NCI-H146 treated with DMSO at 0.1 percent for 48 hours (cell line): Measurements from ENCODE around the gene TULP3.
A peak's percentile ranks its signal among the peaks of the same experiment; 100 is the strongest.
"Not testable (repeated sequence)": the region's sequence is repeated elsewhere in the genome, so short reads cannot be mapped to it uniquely, and the experiment has no call there.

Experiments used
- DNase-seq: peaks from one replicate; lab custom pipeline; 2025; ENCODE audit not compliant: unreplicated experiment; lab: John Stamatoyannopoulos, UW

Gene TULP3, protein sequence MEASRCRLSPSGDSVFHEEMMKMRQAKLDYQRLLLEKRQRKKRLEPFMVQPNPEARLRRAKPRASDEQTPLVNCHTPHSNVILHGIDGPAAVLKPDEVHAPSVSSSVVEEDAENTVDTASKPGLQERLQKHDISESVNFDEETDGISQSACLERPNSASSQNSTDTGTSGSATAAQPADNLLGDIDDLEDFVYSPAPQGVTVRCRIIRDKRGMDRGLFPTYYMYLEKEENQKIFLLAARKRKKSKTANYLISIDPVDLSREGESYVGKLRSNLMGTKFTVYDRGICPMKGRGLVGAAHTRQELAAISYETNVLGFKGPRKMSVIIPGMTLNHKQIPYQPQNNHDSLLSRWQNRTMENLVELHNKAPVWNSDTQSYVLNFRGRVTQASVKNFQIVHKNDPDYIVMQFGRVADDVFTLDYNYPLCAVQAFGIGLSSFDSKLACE

DNA sequence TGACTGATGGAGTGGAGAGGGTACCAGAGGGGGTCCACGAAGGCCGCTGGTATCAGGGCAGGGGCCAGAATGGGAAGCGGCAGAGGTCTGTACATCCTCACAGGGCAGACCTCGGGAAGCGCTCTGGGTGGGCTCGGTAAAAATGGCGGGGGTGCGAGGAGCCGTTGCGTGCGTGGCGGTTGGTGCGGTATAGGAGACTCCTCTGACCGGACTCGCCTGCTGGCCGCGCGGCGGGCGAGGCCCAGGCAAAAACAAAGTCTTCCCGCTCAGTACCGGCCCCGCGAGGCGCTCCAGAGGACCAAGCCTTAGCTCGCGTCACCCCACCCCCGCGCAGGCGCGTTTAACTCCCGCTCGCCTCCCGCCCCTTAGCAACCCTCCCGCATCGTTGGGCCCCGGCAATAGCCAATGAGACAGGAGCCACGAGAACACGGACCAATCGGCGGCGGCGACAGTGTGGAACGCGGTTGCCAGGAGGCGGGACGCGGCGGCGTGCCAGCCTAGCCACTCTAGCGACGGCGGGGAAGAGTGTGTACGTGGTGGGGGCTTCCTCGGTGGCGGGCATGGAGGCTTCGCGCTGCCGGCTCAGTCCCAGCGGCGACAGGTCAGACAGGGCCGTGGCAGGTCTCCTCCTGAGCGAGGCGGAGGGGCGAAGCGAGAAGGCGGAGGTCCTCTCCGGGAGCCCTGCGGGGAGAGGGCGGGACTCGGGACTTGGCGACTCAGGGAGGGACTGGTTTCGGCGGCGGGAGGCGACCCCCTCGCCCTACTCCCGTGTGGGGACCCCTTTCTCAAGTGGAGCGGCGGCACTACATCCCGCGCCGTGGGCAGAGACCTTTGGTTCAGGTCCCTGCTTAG, at the start of gene TULP3:
TULP3 (plus strand) TSS at position 504 of the 852 bp plus-strand sequence; CDS start at position 561, 57 bp downstream.
- peak; percentile 97 for DNase-seq

DNA sequence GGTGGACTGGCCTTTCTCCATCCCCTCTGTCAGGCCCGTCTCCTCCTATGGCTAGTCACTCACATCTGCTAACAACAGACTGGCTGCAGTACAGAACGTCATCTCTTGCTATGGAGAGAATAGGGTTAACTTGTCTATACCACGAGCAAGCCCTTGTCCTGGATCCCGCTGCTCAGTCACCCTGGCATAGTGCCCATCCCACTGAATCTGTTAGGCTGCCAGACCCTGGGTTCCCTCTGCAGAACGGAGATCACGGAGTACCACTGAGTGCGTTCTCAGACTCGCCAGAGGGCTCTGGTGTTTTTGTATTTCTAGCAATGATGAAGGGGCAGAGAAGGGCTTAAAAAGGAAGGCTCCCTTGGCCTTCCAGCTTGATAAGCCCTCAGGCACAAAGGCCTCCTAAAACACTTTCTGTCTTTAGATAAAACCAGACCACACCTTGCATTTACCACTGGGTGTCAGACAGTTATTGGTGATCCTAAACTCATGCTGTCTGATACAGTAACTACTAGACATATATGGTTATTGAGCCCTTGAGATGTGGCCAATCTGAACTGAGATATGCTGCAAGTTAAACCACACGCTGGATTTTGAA, 49.5 kb upstream of the TULP3 start:
- DNase-seq = no peak

DNA sequence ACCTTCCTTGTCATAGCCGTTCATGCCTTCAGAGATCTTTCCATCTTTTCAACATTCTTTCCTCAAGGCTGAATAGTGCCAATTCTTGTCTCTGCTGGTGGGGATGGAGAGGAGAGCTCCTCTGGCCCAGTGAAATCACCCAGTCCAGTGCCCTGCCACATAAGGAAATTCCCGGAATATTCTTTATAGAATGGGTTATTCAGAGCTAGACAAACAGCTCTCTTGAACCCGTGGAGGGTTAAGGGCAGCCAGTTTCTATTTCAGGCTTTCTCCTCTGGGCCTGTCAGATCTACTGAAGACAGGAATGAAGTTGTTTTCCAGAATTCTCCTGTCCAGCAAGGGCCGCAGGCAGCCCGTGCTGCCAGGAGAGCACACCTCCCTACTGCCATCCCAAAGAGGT, 47.7 kb upstream of the TULP3 start:
- no peak for DNase-seq

DNA sequence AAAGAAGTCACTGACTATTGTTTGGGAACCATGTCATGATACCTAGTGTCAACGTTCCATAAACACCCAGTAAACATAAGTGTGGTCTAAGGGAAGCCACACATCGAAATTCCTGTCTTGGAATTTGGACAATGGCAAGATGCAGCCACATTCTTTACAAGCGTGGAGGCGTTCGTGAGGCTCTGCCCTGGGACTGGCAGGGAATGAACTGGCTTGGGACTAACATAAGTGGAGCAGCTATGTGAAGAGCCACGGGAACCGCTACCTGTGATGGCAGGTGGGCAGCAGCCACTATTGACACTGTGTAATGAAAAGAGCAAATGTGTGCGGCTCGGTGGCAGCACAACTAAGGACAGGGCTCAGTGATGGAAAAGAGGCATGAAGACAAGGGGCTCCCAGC, 45.9 kb upstream of the TULP3 start:
- no peak for DNase-seq

DNA sequence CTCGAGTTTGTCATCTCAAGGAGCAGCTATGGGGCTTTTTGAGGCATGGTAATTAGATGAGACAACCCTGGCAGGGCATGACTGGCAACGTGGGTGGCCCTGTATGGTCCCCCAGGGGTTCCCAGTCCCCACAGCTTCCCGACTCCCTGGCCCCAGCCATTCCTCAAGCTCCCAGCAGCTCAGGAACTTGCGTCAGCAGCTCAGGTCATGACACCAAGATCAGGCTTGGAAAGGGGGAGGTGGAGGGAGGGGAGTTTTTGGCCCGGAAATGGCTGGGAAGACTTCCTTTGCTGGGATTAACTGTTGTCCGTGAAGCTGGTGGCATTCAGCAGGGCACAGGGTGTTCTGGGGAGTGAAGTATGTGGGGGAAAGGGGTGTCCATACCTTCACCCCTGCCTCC, 45.4 kb upstream of the TULP3 start:
- no peak for DNase-seq

DNA sequence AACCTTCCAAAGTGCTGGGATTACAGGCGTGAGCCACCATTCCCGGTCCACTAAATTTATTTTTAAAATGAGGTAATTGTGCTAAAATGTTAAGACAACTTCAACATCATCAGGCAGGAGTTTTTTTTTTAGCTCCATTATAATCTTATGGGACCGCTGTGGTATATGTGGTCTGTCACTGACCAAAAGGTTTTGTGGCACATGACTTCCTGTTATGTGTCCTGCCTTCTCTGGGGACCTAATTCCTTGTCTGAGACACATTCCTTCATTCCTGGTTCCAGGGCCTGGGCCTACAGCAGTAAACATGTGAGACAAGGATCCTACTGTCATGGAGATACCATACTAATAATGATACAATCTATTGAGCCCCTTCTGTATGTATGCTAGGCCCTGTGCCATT, 38.8 kb upstream of the TULP3 start:
- no peak for DNase-seq

DNA sequence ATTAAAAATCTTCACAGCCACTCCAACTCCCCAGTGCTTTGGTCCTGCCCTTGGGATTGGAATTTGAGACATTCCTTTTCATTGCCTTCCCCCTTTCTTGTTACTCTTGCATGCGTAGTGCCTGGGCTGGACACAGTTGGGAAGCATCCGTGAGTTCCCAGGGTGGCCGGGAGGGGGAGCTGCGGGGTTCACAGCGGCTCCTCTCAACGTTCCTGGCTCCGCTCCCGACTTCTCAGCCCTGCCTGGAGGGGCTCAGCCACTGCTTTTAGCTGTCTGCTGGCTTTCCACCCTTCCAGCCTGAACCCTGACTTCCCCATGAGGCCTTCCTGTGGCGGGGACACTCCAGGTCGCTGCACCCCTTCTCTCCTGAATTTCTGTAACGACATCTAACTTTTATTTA, 37.1 kb upstream of the TULP3 start:
- DNase-seq = peak; percentile 30

DNA sequence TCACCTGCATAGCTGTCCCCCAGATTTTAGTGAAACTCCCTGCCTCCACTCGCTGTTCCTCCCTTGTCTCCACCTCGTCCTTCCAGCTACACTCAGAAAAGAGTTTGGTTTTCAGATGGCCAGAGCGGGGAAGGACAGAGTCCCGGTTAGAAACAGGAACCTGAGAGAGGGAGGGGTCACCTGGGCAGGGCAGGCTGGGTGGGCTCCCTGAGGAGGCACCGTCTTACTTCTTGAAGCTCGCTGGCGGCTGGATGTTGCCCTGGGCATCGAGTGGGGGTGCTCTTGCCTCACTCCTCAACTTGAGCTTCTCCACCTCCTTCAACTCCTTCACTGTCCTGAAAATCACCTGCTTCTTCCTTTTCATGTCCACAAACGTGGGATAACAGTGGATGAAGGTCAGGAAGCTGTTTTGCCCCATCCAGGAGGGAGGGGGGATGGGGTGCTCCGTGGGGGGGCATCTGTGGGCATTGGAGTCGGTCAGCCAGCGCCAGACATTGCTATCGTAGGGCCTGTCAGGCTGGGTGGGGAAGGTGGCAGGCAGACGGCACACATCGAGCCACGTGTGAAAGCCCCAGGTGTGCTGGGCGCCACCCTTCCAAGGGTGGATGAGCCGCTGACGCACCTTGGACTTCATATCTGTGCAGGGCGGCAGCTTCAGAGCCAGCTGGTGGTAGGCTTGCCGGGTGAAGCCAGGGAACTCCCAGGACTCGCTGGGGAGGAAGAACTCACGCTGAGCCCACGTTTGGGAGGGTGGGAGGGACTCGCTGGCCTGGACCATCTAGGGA, 35.8 kb upstream of the TULP3 start:
- no peak for DNase-seq

DNA sequence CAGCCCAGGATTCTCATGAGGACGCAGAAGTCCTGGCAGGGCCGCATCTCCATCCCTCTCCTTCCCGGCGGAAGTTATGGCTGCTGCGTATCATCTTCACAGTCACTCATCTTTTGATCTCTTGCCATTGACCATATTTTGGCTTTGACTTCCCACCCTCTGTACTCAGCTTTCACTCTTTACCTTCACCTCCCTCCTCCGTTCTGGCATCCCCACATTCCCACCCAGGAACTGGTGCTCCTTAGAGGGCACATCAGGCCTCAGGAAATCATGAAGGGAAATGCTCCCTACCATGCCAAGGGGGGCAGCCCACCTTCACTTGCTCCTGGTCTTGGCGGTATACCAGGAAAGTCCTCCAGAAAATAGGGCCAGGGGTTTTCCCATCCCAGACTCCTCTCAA, 35.1 kb upstream of the TULP3 start:
- no peak for DNase-seq

DNA sequence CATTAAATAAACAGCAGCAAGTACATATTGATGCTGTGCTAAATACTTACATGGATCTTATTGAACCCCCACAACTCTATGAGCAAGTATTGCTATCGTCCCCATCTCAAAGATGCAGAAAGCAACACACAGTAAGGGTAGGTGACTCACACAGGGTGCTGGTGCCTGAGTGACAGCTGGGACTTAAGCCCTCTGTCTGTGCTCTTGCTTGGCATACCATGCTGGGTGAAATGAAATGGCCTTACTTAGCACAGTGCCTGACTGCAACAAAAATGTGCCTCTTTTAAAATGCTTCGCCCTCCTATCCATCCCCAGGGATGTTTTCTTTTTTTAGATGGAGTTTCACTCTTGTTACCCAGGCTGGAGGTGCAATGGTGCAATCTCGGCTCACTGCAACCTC, 34.6 kb upstream of the TULP3 start:
- no peak for DNase-seq

DNA sequence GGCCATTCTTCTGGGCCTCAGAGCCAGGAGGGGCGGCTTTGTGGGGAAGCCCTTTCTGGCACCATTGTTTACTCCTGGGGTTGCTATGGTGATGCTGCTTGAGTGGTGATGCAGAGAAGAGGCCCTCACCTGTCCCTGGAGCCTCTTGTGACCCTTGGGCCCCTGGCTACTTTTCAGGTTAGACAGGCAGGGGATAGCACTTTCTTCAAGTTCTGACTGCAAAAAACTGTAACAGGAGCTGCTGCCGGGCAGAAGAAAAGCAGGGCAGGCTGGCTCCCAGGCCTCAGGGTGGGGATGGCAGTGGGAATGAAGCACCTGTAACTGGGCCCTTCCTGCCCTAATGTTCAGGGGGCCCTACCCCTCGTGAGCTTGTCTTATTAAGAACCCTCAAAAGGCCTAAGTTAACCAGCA, 33.7 kb upstream of the TULP3 start, which contains the start of gene TEX52:
TEX52 (minus strand) TSS at position 19 of the 411 bp plus-strand sequence; CDS start at position 6, 13 bp downstream.
- peak; percentile 28 for DNase-seq

DNA sequence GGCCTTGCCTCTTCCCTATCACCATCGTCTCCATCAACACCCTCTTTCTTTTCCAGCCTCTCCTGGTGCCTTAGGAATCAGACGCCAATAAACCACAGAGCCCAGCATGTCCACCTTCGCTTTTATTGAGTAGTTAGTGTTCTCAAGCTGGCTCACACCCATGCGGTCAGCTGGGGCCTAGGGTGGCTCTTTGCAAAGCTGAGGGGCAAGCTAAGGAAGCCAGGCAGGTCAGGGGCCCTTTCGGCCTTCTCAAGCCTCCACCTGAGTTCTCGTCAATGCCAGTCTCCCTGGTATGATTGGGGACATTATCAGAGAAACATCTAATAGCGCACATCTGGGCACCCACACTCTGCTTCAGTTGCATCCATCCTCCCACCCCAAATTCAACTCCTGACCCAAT, 33.1 kb upstream of the TULP3 start:
- DNase-seq = no peak

DNA sequence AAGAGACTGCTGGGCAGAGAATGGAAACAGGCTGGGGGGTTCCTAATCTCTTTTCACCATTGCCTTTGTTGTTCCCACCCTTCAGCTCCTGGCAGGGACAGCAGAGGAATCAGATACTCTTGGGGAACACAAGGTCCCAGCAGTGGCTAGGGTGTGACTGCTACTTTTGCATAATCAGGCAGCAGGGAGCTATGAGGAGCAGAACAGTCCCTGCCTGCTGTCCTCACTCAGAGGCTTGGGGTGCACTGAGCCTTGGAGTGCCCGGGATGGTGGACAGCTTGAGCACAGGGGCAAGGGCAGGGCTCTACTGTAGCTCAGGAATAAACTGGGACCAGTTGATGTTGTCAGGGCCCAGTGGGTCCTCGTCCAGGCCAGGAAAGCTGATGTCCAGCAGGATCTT, 32.4 kb upstream of the TULP3 start:
- DNase-seq = no peak

DNA sequence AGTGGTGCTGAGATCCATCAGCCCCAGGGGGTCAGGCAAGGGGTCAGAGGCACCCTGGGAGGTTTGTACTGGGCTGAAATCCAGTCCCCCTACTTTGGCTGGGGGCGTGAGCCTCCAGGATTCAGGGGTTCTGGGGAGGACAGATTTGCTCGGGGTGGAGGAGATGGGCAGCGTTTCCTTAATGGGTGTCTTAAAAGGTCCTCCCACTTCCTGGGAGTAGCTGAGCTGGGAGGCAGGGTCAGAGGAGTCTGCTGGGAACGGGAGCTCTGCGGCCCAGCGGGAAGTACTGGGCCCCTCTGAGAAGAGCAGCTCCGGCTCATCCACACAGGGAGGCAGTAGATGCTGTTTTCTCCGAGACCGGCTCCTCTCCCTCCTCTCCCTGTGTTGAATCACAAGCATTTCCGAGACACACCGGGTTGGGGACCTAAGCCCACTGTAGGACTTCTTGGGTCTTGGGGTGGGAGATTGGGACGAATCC, 31.7 kb upstream of the TULP3 start:
- no peak for DNase-seq

DNA sequence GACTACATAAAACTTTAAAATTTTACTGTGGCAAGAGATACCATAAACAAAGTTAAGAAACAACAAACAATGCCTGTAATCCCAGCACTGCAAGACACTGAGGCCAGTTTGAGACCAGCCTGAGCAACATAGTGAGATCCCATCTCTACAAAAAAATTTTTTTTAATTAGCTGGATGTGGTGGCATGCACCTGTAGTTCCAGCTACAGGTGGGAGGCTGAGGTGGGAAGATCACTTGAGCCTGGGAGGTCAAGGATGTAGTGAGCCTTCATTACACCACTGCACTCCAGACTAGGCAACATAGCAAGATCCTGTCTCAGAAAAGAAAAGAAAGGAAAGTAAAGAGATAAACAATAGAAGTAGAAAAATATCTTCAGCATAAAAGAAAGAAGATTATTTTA, 30.5 kb upstream of the TULP3 start:
- no peak for DNase-seq

DNA sequence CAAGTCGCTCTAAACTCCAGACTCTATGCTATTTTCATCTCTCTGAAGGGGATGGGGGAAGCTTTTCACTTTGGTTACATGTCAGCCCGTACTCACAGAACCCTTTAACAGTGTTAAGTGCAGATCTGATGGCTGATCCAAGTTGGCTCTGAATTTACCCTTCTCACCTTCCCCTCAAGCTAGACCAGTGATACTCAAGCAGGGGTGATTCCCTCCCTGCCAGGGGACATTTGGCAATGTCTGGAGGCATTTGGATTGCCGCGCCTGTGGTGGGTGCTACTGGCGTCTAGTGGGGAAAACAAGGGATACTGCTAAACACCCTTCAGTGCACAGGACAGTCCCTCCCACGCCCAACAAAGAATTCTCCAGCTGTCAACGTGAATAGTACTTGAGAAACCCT, 27.8 kb upstream of the TULP3 start:
- no peak for DNase-seq

DNA sequence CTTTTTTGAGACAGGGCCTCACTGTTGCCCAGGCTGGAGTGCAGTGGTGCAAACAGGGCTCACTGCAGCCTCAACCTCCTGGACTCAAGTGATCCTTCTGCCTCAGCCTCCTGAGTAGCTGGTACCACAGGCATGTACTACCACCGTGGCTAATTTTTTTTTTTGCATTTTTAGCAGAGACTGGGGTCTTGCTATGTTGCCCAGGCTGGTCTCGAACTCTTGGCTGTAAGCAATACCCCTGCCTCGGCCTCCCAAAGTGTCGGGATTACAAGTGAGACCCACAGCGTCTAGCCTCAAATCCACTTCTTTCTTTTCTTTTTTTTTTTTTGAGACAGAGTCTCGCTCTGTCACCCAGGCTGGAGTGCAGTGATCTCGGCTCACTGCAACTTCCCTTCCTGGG, 27.3 kb upstream of the TULP3 start:
- DNase-seq = not testable (repeated sequence)

DNA sequence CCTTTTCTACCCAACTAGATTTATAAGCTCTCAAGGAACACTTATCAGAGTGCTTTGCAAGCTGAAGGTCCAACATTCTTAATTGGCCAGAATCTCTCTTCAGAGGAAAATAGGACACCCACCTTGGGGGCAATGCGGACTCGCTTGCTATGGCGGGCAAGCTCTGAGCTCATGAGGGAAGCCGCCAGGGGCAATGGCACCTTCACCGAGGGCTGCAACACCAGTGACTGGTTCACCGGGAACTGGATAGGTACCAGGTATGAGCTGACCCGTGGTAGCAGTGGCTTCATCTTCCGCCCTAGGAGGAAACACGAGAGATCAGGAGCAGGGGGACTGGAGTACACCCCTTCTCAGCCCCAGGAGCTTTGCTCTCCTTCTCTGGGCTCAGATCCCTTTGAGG, 26.5 kb upstream of the TULP3 start:
- no peak for DNase-seq

DNA sequence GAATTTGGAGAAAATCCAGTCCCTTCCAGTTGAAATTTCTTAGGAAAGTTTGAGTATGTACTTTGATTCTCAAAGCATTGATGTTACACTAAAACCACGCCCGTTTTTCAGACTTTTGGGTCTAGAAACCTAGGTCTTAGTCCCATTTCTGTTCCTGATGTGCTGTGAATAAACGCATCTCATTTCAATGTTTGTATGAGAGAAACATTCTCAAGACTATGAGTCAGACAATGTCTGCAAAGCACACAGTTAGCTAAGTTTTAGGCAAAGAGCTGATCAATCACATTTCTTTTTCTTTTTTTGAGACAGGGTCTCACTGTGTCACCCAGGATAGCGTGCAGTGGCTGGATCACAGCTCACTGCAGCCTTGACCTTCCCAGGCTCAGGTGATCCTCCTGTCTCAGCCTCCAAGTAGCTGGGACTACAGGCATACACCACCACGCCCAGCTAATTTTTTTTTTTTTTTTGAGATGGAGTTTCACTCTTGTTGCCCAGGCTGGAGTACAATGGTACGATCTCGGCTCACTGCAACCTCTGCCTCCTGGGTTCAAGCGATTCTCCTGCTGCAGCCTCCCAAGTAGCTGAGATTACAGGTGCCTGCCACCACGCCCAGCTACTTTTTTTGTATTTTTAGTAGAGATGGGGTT, 21.6 kb upstream of the TULP3 start:
- DNase-seq = not testable (repeated sequence)

DNA sequence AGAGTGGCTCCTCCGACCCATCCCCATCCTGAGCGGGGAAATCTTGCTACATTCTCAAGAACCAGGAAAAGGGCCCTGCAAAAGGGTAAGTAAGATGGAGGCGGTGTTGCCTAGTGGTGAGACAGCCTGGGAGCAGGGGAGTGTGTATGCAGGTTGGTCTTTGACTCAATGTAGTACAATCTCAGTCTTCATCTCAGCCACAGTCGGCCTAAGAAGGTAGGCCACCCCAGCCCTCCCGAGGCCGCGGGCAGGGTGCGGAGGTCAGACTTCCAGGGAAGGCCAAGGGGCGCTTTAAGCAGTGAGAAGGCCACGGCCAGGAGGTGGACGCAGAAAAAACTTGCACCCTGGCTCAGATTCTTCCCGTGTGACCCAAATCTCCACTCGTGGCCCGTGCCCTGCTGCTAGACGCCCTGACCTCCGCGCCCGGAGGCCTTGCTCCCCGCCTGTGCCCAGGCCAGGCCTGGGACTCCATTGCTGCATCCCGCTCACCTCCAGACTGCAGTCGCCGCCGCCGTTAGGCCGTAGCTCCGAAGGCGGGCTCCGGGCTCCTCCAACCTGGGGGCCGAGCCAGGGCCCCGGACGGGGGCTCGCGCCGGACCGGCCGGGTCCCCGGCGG, 14.2 kb upstream of the TULP3 start:
- peak; percentile 4 for DNase-seq
